ENCODE data around the gene SYCE3. TPM values are rescaled to one million over a fixed set of nuclear protein-coding genes. Genes with fewer than 3 reads are reported as not detected.
A peak's percentile ranks its signal among the peaks of the same experiment; 100 is the strongest.

SYCE3 gene
- polyA plus RNA-seq, 1 of the 3 experiments (the other 2 are of a cell fraction) = 3.6 TPM

GRCh38 chr22:50581031-50581949, 18.6 kb upstream of the SYCE3 start:
- Histone ChIP-seq H3K79me2 (ENCODE audit: insufficient read depth) (peaks cover 24% of the 10 kb centered on the region; the same call in 1 of the 2 replicates), H3K4me2 (peak overlapping the region; percentile 90), H3K4me1 (ENCODE audit: control insufficient read depth in 1 of 2, insufficient read depth in 2 of 2, low read depth in 1 of 2, low read length in 1 of 2) (peaks cover 0 to 14% of the 10 kb centered on the region in 2 experiments; a peak in 1 of 4 replicates), H3K27me3 (ENCODE audit: insufficient read depth) (no peaks in the 10 kb centered on the region), H3K9ac (peak overlapping the region; percentile 96; the same call in 1 of the 2 replicates), H3K27ac (ENCODE audit: low read depth in 2 of 2, low read length in 1 of 2) (no peak overlapping the region; a peak in 1 of 4 replicates), H3F3A (replicated peaks; ENCODE audit: insufficient read depth) (no peaks in the 10 kb centered on the region), H3K9me3 (no peaks in the 10 kb centered on the region), H3K4me3 (ENCODE audit: low read depth in 2 of 2, low read length in 1 of 2) (peak overlapping the region; percentile 89 to 94), H3K9me2 (no peaks in the 10 kb centered on the region), H3K36me3 (replicated peaks in 1 of 2; ENCODE audit: control insufficient read depth in 1 of 2, insufficient read depth in 2 of 2, low read length in 1 of 2) (peaks cover 0 to 28% of the 10 kb centered on the region in 2 experiments), H4K20me1 (ENCODE audit: insufficient read depth) (no peaks in the 10 kb centered on the region), H2AFZ (ENCODE audit: low read depth) (no peak overlapping the region)
- no peak for TF ChIP-seq YY1 (IDR thresholded peaks at IDR 0.05; ENCODE audit: low read depth)
- TF ChIP-seq MXI1 (IDR thresholded peaks at IDR 0.05; ENCODE audit: low read depth, low read length) = no peak
- TF ChIP-seq NRF1 (IDR thresholded peaks at IDR 0.05; ENCODE audit: low read depth, low read length) = no peak
- no peak for TF ChIP-seq TAF1 (IDR thresholded peaks at IDR 0.05; ENCODE audit: borderline replicate concordance, low read depth, low read length)
- no peak for DNase-seq
- ChIA-PET POLR2A (interaction anchor here (2.3 kb wide), 1 partner anchor 56 kb away, joined by 10 read pairs; the partner anchor contains the start of gene SCO2), CTCF (interaction anchor here (1.0 to 9.0 kb wide), 4 partner anchors 9 to 56 kb away, joined by 3 to 73 read pairs (median 6); partner anchors contain the start of genes SCO2 and SYCE3)
- 91% methylated on average over 18 of the region's 22 CpGs for WGBS (ENCODE audit: low lambda C conversion rate)

- H3K9me2 ChIP-seq = no peaks in the 10 kb centered on the region
- TF ChIP-seq ELF1 (IDR thresholded peaks at IDR 0.05) (no peak), MEF2A (IDR thresholded peaks at IDR 0.05; ENCODE audit: borderline replicate concordance, low read depth) (no peak), REST (IDR thresholded peaks at IDR 0.05; ENCODE audit: low read depth, low read length) (no peak), USF2 (IDR thresholded peaks at IDR 0.05; ENCODE audit: borderline replicate concordance, low read depth, low read length) (no peak), FOXM1 (IDR thresholded peaks at IDR 0.05; ENCODE audit: low read depth) (no peak), GABPA (IDR thresholded peaks at IDR 0.05; ENCODE audit: low read depth) (no peak), USF1 (IDR thresholded peaks at IDR 0.05; ENCODE audit: borderline replicate concordance, low read depth) (no peak), GATA2 (CRISPR knock-in tag; IDR thresholded peaks at IDR 0.05) (no peak), CTCF (IDR thresholded peaks at IDR 0.05) (no peak), IRF3 (IDR thresholded peaks at IDR 0.05; ENCODE audit: low read depth, low read length) (no peak), SMC3 (IDR thresholded peaks at IDR 0.05; ENCODE audit: low read depth, low read length) (no peak), TEAD4 (IDR thresholded peaks at IDR 0.05; ENCODE audit: borderline replicate concordance, insufficient read depth) (no peak), FOXJ3 (CRISPR knock-in tag; IDR thresholded peaks at IDR 0.05) (no peak), YY1 (IDR thresholded peaks at IDR 0.05; ENCODE audit: low read depth) (no peak)
Measured at GRCh38 chr22:50579752-50580151, 17.0 kb upstream of the SYCE3 start.

More at GRCh38 chr22:50579752-50580151, 17.0 kb upstream of the SYCE3 start:
- CTCF ChIA-PET = interaction anchor here (9.0 kb wide), 1 partner anchor 15 kb away, joined by 73 read pairs; the partner anchor contains the start of gene SYCE3
- no peak overlapping the region for H2AFZ ChIP-seq (ENCODE audit: low read depth)
- no peak overlapping the region for H3K4me3 ChIP-seq (ENCODE audit: low read depth in 2 of 2, low read length in 1 of 2)
- H3K27ac ChIP-seq (ENCODE audit: low read depth in 2 of 2, low read length in 1 of 2) = no peak overlapping the region
- H4K20me1 ChIP-seq (ENCODE audit: insufficient read depth) = no peaks in the 10 kb centered on the region
- H3K79me2 ChIP-seq (ENCODE audit: insufficient read depth) = peaks cover 24% of the 10 kb centered on the region; the same call in 1 of the 2 replicates
- H3K27me3 ChIP-seq (ENCODE audit: insufficient read depth) = no peaks in the 10 kb centered on the region
- peaks cover 0 to 35% of the 10 kb centered on the region in 2 experiments for H3K36me3 ChIP-seq (replicated peaks in 1 of 2; ENCODE audit: control insufficient read depth in 1 of 2, insufficient read depth in 2 of 2, low read length in 1 of 2)
- H3K9me3 ChIP-seq = no peaks in the 10 kb centered on the region
- WGBS (ENCODE audit: low lambda C conversion rate) = 91% methylated on average over 4 of the region's 4 CpGs
- no peak for DNase-seq
- peaks cover 0 to 14% of the 10 kb centered on the region in 2 experiments; a peak in 1 of 4 replicates for H3K4me1 ChIP-seq (ENCODE audit: control insufficient read depth in 1 of 2, insufficient read depth in 2 of 2, low read depth in 1 of 2, low read length in 1 of 2)
- H3F3A ChIP-seq (replicated peaks; ENCODE audit: insufficient read depth) = no peaks in the 10 kb centered on the region
- POLR2A ChIA-PET = no interaction called here
- no peak overlapping the region for H3K9ac ChIP-seq
- H3K4me2 ChIP-seq = no peak overlapping the region
